ENCODE data around the gene MAST4. TPM values are rescaled to one million over a fixed set of nuclear protein-coding genes. Genes with fewer than 3 reads are reported as not detected.
"Not testable (repeated sequence)": the region's sequence is repeated elsewhere in the genome, so short reads cannot be mapped to it uniquely, and the experiment has no call there.

MAST4 gene
- polyA plus RNA-seq, 1 donor (not counting 4 experiments of a cell fraction or from before 2014, with no cell fraction given): 19.8 TPM

- H3K4me1 ChIP-seq (ENCODE audit: control insufficient read depth, extremely low read depth, insufficient read depth, low read length): no peaks in the 10 kb centered on the region
- dilution Hi-C loops (cut with MboI; ENCODE audit: extremely low pct_ligation_motif_present, low sequenced_read_pairs): no loop called here
- FAIRE-seq: no peak
- no peak overlapping the region for H3K4me2 ChIP-seq (ENCODE audit: control insufficient read depth, extremely low read depth, insufficient read depth, low read depth, low read length)
- no peak overlapping the region for H3K9ac ChIP-seq (ENCODE audit: control insufficient read depth, extremely low read depth, insufficient read depth, low read length)
- H3K36me3 ChIP-seq (ENCODE audit: control insufficient read depth in 2 of 2, extremely low read depth in 1 of 2, insufficient read depth in 2 of 2, low read length in 2 of 2): peaks cover 20 to 31% of the 10 kb centered on the region in 2 experiments
- H3K9me1 ChIP-seq (ENCODE audit: control insufficient read depth, extremely low read depth, insufficient read depth, low read length): peaks cover 2% of the 10 kb centered on the region
- no peak overlapping the region for H3K27ac ChIP-seq (ENCODE audit: control insufficient read depth, insufficient read depth, low read length)
- H3K27me3 ChIP-seq (ENCODE audit: control insufficient read depth, extremely low read depth, insufficient read depth, low read length): no peaks in the 10 kb centered on the region
- no peak overlapping the region for H2AFZ ChIP-seq (ENCODE audit: control insufficient read depth, low read length)
- no peaks in the 10 kb centered on the region for H3K79me2 ChIP-seq (ENCODE audit: control insufficient read depth, insufficient read depth, low read length)
- H4K20me1 ChIP-seq (ENCODE audit: control insufficient read depth, extremely low read depth, insufficient read depth, low read length): no peaks in the 10 kb centered on the region
- no peak for DNase-seq (ENCODE audit: low read depth, low spot score)
- TF ChIP-seq, protein P1, sequence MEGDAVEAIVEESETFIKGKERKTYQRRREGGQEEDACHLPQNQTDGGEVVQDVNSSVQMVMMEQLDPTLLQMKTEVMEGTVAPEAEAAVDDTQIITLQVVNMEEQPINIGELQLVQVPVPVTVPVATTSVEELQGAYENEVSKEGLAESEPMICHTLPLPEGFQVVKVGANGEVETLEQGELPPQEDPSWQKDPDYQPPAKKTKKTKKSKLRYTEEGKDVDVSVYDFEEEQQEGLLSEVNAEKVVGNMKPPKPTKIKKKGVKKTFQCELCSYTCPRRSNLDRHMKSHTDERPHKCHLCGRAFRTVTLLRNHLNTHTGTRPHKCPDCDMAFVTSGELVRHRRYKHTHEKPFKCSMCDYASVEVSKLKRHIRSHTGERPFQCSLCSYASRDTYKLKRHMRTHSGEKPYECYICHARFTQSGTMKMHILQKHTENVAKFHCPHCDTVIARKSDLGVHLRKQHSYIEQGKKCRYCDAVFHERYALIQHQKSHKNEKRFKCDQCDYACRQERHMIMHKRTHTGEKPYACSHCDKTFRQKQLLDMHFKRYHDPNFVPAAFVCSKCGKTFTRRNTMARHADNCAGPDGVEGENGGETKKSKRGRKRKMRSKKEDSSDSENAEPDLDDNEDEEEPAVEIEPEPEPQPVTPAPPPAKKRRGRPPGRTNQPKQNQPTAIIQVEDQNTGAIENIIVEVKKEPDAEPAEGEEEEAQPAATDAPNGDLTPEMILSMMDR (optimal IDR thresholded peaks at IDR 0.05 in 1 of 3, IDR thresholded peaks at IDR 0.05 in 1 of 3, conservative IDR thresholded peaks at IDR 0.05 in 1 of 3; ENCODE audit: extremely low read depth in 1 of 3, insufficient read depth in 2 of 3, low read length in 3 of 3): no peak
- TF ChIP-seq EZH2 (IDR thresholded peaks at IDR 0.05; ENCODE audit: low read length): no peak
- H3K4me3 ChIP-seq (ENCODE audit: control insufficient read depth in 2 of 3, extremely low read depth in 1 of 3, insufficient read depth in 2 of 3, low read depth in 1 of 3, low read length in 3 of 3): no peak overlapping the region
- H3K9me3 ChIP-seq (ENCODE audit: control insufficient read depth, low read depth, low read length): no peaks in the 10 kb centered on the region
Observed at GRCh38 chr5:67123819-67124218, 527.6 kb downstream of the MAST4 start.

DNA sequence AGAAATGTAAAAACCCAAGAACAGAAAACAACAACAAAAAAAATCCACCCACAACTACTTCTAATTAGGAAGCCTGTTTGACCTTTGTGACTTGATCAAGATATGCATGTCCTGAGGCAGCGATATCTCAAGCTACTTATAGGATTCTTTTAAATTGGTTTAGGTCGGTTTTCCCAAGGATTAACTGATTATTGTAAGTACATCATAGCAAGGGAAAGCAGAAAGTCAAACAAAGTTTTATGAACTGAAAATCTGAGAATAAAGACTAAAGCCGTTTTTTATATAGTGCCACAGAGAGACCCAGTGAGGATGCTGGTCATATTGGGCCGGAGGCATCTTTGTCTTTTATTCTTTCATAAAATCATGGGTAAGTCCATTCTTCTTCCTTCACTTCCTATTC, 528.4 kb downstream of the MAST4 start:
- peaks cover 20 to 25% of the 10 kb centered on the region in 2 experiments for H3K36me3 ChIP-seq (ENCODE audit: control insufficient read depth in 2 of 2, extremely low read depth in 1 of 2, insufficient read depth in 2 of 2, low read length in 2 of 2)
- FAIRE-seq: no peak

DNA sequence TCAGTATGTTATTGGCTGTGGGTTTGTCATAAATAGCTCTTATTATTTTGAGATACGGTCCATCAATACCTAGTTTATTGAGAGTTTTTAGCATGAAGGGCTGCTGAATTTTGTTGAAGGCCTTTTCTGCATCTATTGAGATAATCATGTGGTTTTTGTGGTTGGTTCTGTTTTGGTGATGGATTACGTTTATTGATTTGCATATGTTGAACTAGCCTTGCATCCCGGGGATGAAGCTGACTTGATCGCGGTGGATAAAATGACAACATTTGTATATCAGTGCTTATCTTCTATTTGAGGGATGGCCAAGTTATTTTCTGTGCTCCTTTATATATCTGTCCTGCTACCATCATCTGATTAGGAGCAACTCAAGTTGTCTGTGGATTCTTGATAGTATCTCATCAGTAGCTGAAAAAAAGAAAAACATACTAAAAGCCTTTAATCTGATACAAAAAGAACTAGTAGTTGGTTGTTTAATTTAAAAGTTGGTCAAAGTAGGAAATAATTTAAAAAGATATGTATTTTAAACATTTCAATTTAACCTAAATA, 531.2 kb downstream of the MAST4 start:
- H4K20me1 ChIP-seq (ENCODE audit: control insufficient read depth, extremely low read depth, insufficient read depth, low read length); H3K4me3 ChIP-seq (ENCODE audit: control insufficient read depth in 2 of 3, extremely low read depth in 1 of 3, insufficient read depth in 2 of 3, low read depth in 1 of 3, low read length in 3 of 3); H3K27ac ChIP-seq (ENCODE audit: control insufficient read depth, insufficient read depth, low read length); H3K9ac ChIP-seq (ENCODE audit: control insufficient read depth, extremely low read depth, insufficient read depth, low read length); FAIRE-seq; H3K9me3 ChIP-seq (ENCODE audit: control insufficient read depth, low read depth, low read length); H3K4me2 ChIP-seq (ENCODE audit: control insufficient read depth, extremely low read depth, insufficient read depth, low read depth, low read length); dilution Hi-C loops (cut with MboI; ENCODE audit: extremely low pct_ligation_motif_present, low sequenced_read_pairs); DNase-seq (ENCODE audit: low read depth, low spot score); H3K27me3 ChIP-seq (ENCODE audit: control insufficient read depth, extremely low read depth, insufficient read depth, low read length); H3K9me1 ChIP-seq (ENCODE audit: control insufficient read depth, extremely low read depth, insufficient read depth, low read length); H2AFZ ChIP-seq (ENCODE audit: control insufficient read depth, low read length); H3K79me2 ChIP-seq (ENCODE audit: control insufficient read depth, insufficient read depth, low read length); H3K4me1 ChIP-seq (ENCODE audit: control insufficient read depth, extremely low read depth, insufficient read depth, low read length): not testable (repeated sequence)
- peaks cover 15 to 24% of the 10 kb centered on the region in 2 experiments for H3K36me3 ChIP-seq (ENCODE audit: control insufficient read depth in 2 of 2, extremely low read depth in 1 of 2, insufficient read depth in 2 of 2, low read length in 2 of 2)

More for the DNA sequence above, 528.4 kb downstream of the MAST4 start:
- Histone ChIP-seq H3K79me2 (ENCODE audit: control insufficient read depth, insufficient read depth, low read length) (no peaks in the 10 kb centered on the region), H3K27me3 (ENCODE audit: control insufficient read depth, extremely low read depth, insufficient read depth, low read length) (no peaks in the 10 kb centered on the region), H2AFZ (ENCODE audit: control insufficient read depth, low read length) (no peak overlapping the region), H3K4me1 (ENCODE audit: control insufficient read depth, extremely low read depth, insufficient read depth, low read length) (no peaks in the 10 kb centered on the region), H3K9me1 (ENCODE audit: control insufficient read depth, extremely low read depth, insufficient read depth, low read length) (peaks cover 2% of the 10 kb centered on the region), H3K9me3 (ENCODE audit: control insufficient read depth, low read depth, low read length) (no peaks in the 10 kb centered on the region), H3K27ac (ENCODE audit: control insufficient read depth, insufficient read depth, low read length) (no peak overlapping the region), H3K4me2 (ENCODE audit: control insufficient read depth, extremely low read depth, insufficient read depth, low read depth, low read length) (no peak overlapping the region), H3K9ac (ENCODE audit: control insufficient read depth, extremely low read depth, insufficient read depth, low read length) (no peak overlapping the region), H4K20me1 (ENCODE audit: control insufficient read depth, extremely low read depth, insufficient read depth, low read length) (no peaks in the 10 kb centered on the region), H3K4me3 (ENCODE audit: control insufficient read depth in 2 of 3, extremely low read depth in 1 of 3, insufficient read depth in 2 of 3, low read depth in 1 of 3, low read length in 3 of 3) (no peak overlapping the region)
- DNase-seq (ENCODE audit: low read depth, low spot score): no peak
- TF ChIP-seq, protein P1 (optimal IDR thresholded peaks at IDR 0.05 in 1 of 3, IDR thresholded peaks at IDR 0.05 in 1 of 3, conservative IDR thresholded peaks at IDR 0.05 in 1 of 3; ENCODE audit: extremely low read depth in 1 of 3, insufficient read depth in 2 of 3, low read length in 3 of 3): no peak
- TF ChIP-seq EZH2 (IDR thresholded peaks at IDR 0.05; ENCODE audit: low read length): no peak
- dilution Hi-C loops (cut with MboI; ENCODE audit: extremely low pct_ligation_motif_present, low sequenced_read_pairs): no loop called here

Measured in keratinocyte (primary cell).